ENCODE results near the gene TERT. TPM values are rescaled to one million over a fixed set of nuclear protein-coding genes. Genes with fewer than 3 reads are reported as not detected.

TERT gene
- total and polyA plus RNA-seq, 8 donors: 0.09 to 0.35 (median 0.14) TPM

DNA sequence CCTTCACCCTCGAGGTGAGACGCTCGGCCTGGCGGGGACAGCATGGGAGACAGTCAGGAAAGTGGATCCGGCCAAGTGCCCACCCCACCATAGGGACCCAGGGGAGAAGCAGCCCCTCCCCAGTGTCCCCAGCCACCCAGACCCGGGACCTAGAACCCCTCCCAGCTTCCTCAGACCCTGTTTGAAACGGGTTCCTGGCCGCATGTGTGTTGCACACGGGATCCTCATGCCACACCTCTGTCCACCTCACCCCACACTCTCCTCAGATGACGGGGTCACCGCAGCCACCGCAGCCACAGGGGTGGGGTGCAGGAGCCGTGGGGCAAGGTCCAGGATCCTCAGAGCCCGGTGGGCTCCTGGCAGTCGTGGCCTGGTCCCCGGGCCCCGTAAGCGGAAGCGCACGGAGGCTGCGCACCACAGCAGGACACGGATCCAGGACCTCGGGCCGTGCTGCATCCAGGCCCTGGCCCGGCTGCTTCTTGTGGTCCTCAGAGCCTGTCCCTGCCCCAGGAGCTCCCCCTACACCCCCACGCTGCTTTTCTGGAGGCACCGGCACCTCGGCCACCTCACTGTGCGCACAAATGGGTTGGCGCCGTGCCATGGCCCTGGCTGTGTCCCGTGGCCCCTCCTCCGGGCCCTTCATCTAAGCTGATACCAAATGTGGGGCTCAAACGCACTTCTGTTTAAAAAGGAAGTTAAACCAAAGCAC lies 15.3 kb downstream of the TERT start:
- Histone ChIP-seq H3K36me3 (no peaks in the 10 kb centered on the region), H3K27me3 (no peaks in the 10 kb centered on the region), H3K9me3 (peaks cover 0 to 29% of the 10 kb centered on the region in 2 donors), H3K27ac (no peak overlapping the region), H3K4me3 (no peak overlapping the region), H3K4me1 (no peaks in the 10 kb centered on the region)
- intact Hi-C loops (cut with DNase I): no loop called here
- peak in 1 of 4 donors; percentile 59 for DNase-seq
- no peak for ATAC-seq
- TF ChIP-seq, protein P1, sequence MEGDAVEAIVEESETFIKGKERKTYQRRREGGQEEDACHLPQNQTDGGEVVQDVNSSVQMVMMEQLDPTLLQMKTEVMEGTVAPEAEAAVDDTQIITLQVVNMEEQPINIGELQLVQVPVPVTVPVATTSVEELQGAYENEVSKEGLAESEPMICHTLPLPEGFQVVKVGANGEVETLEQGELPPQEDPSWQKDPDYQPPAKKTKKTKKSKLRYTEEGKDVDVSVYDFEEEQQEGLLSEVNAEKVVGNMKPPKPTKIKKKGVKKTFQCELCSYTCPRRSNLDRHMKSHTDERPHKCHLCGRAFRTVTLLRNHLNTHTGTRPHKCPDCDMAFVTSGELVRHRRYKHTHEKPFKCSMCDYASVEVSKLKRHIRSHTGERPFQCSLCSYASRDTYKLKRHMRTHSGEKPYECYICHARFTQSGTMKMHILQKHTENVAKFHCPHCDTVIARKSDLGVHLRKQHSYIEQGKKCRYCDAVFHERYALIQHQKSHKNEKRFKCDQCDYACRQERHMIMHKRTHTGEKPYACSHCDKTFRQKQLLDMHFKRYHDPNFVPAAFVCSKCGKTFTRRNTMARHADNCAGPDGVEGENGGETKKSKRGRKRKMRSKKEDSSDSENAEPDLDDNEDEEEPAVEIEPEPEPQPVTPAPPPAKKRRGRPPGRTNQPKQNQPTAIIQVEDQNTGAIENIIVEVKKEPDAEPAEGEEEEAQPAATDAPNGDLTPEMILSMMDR (IDR thresholded peaks at IDR 0.05): no peak

DNA sequence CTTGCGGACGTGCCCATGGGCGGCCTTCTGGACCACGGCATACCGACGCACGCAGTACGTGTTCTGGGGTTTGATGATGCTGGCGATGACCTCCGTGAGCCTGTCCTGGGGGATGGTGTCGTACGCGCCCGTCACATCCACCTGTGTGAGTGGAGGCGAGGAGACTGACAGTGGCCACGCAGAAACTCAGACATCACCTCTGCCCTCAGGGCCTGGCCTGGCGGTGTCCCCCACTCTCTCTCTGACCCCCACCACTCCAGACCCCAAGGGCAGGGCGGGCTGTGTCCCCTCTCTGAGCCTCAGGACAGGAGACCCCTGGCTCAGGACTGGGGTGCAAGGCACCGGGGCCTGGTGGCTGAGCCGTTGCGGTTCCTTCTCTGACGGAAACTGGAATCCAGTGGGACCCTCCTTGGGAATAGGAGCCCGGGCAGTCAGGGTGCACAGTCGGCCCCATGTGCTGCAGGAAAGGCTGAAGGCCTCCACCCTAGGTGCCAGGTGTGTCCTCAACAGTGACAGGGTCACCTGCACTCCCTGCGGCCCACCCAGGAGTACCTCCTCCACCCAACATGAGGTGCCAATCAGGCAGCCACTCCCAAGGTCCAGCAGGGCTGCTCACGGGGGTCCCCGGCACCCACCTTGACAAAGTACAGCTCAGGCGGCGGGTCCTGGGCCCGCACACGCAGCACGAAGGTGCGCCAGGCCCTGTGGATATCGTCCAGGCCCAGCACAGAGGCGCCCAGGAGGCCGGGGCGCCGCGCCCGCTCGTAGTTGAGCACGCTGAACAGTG lies 16.0 kb downstream of the TERT start:
- H3K36me3 ChIP-seq: no peaks in the 10 kb centered on the region
- H3K4me3 ChIP-seq: no peak overlapping the region
- peaks cover 0 to 29% of the 10 kb centered on the region in 2 donors for H3K9me3 ChIP-seq
- DNase-seq (peak in 1 of 4 donors; percentile 65), ATAC-seq (no peak)
- intact Hi-C loops (cut with DNase I): no loop called here
- H3K27ac ChIP-seq: no peak overlapping the region
- H3K27me3 ChIP-seq: no peaks in the 10 kb centered on the region
- H3K4me1 ChIP-seq: no peaks in the 10 kb centered on the region
- TF ChIP-seq, protein P1 (IDR thresholded peaks at IDR 0.05): no peak

DNA sequence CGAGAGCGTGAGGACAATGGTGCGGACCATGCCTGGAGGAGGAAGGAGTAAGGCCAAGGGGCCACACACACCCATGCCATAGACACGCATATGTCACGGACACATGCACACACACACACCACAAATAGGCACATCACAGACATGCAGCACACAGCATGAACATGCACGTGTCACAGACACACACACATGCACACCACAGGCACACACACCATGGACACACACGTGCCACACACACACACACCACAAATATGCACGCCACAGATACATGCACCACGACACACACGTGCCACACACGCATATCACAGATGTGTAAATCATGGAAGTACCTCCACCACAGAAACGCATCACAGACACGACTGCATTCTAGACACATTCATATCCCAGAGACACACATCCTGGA lies 16.7 kb downstream of the TERT start:
- Histone ChIP-seq H3K4me1 (no peaks in the 10 kb centered on the region), H3K9me3 (peaks cover 0 to 29% of the 10 kb centered on the region in 2 donors), H3K4me3 (no peak overlapping the region), H3K27ac (no peak overlapping the region), H3K27me3 (no peaks in the 10 kb centered on the region), H3K36me3 (no peaks in the 10 kb centered on the region)
- intact Hi-C loops (cut with DNase I): no loop called here
- ATAC-seq (no peak), DNase-seq (no peak)
- TF ChIP-seq, protein P1 (IDR thresholded peaks at IDR 0.05): no peak

DNA sequence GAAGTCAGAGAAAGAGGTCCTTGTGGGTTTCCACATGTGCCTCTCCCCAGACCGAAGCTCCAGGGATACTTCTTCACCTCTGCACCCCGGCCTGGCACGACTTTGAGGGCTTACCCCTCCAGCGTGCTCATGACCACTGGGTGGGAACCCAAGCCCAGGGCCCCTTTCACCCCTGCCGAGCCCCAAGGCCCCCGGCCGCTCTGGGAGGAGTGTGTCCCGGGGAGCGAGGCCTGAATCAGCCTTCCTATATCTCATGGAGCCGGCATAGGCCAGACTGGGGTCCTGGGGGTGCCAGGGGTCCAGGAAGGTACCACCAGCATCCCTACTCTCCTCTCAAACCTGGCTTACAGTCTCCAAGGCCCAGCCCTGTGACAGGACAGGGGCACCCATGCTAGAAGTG lies 17.1 kb downstream of the TERT start:
- Histone ChIP-seq H3K4me1 (no peaks in the 10 kb centered on the region), H3K27ac (no peak overlapping the region), H3K36me3 (no peaks in the 10 kb centered on the region), H3K27me3 (no peaks in the 10 kb centered on the region), H3K9me3 (peaks cover 0 to 29% of the 10 kb centered on the region in 2 donors), H3K4me3 (no peak overlapping the region)
- ATAC-seq (no peak), DNase-seq (peak in 1 of 4 donors; percentile 70)
- intact Hi-C loops (cut with DNase I): no loop called here
- TF ChIP-seq, protein P1 (IDR thresholded peaks at IDR 0.05): no peak

DNA sequence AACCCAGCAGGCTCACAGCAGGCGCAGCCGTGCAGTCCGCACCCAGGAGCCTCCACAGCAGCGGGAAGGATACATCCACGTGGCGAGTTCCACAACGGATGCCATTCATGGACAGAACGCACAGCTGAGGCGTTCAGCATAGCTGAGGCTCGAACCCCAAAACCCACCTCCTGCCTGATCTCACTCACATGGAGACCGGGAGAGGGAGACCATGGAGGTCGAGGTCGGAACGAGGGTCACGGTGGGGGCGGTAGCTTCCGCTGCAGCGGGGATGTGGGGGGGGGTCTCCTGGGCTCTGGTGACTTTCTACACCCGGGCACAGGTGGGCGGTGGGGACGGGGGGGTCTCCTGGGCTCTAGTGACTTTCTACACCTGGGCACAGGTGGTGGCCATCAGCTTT lies 17.5 kb downstream of the TERT start:
- no peak overlapping the region for H3K27ac ChIP-seq
- intact Hi-C loops (cut with DNase I): no loop called here
- H3K36me3 ChIP-seq: no peaks in the 10 kb centered on the region
- no peak overlapping the region for H3K4me3 ChIP-seq
- H3K4me1 ChIP-seq: no peaks in the 10 kb centered on the region
- no peak for ATAC-seq
- peaks cover 0 to 29% of the 10 kb centered on the region in 2 donors for H3K9me3 ChIP-seq
- no peaks in the 10 kb centered on the region for H3K27me3 ChIP-seq
- peak in 1 of 4 donors; percentile 59 for DNase-seq
- TF ChIP-seq, protein P1 (IDR thresholded peaks at IDR 0.05): no peak

Measured in left lung (tissue), 10 donors.